ENCODE data around the gene NEXN. TPM values are rescaled to one million over a fixed set of nuclear protein-coding genes. Genes with fewer than 3 reads are reported as not detected.

The NEXN gene
- total and polyA plus RNA-seq, 11 donors, result 224 to 935 (median 370) TPM

GRCh38 chr1:77940921-77941570, 52.6 kb downstream of the NEXN start:
- Histone ChIP-seq H3K27ac (no peak overlapping the region), H3K4me3 (no peak overlapping the region), H3K27me3 (no peaks in the 10 kb centered on the region), H3K9me3 (no peaks in the 10 kb centered on the region), H3K4me1 (no peaks in the 10 kb centered on the region), H3K36me3 (peaks cover 0 to 100% (median 74%) of the 10 kb centered on the region in 9 donors)
- WGBS, 4 donors, result 94 to 97% (median 95%) methylated on average over 4 of the region's 4 CpGs
- no peak for TF ChIP-seq POLR2A (IDR thresholded peaks at IDR 0.05)
- TF ChIP-seq, protein P1, sequence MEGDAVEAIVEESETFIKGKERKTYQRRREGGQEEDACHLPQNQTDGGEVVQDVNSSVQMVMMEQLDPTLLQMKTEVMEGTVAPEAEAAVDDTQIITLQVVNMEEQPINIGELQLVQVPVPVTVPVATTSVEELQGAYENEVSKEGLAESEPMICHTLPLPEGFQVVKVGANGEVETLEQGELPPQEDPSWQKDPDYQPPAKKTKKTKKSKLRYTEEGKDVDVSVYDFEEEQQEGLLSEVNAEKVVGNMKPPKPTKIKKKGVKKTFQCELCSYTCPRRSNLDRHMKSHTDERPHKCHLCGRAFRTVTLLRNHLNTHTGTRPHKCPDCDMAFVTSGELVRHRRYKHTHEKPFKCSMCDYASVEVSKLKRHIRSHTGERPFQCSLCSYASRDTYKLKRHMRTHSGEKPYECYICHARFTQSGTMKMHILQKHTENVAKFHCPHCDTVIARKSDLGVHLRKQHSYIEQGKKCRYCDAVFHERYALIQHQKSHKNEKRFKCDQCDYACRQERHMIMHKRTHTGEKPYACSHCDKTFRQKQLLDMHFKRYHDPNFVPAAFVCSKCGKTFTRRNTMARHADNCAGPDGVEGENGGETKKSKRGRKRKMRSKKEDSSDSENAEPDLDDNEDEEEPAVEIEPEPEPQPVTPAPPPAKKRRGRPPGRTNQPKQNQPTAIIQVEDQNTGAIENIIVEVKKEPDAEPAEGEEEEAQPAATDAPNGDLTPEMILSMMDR (IDR thresholded peaks at IDR 0.05), result no peak
- DNase-seq (no peak), ATAC-seq (no peak)
- intact Hi-C loops (cut with DNase I), result loop anchor here in 1 of 10 donors (10.0 kb wide), 2 partner anchors 174 to 226 kb away; no protein-coding TSS in a partner anchor

GRCh38 chr1:77942400-77943140, 54.1 kb downstream of the NEXN start:
- WGBS, 4 donors, result 93 to 96% (median 95%) methylated on average over 4 of the region's 4 CpGs
- TF ChIP-seq, protein P1 (IDR thresholded peaks at IDR 0.05), result no peak
- no peak for TF ChIP-seq POLR2A (IDR thresholded peaks at IDR 0.05)
- Histone ChIP-seq H3K4me3 (no peak overlapping the region), H3K4me1 (no peaks in the 10 kb centered on the region), H3K27me3 (no peaks in the 10 kb centered on the region), H3K9me3 (no peaks in the 10 kb centered on the region), H3K27ac (no peak overlapping the region), H3K36me3 (peaks cover 0 to 100% (median 83%) of the 10 kb centered on the region in 9 donors)
- DNase-seq (no peak), ATAC-seq (no peak)
- intact Hi-C loops (cut with DNase I), result loop anchor here in 1 of 10 donors (10.0 kb wide), 2 partner anchors 172 to 228 kb away; no protein-coding TSS in a partner anchor

- Histone ChIP-seq H3K27ac (no peak overlapping the region), H3K36me3 (peaks cover 0 to 100% (median 96%) of the 10 kb centered on the region in 9 donors), H3K4me3 (no peak overlapping the region), H3K27me3 (no peaks in the 10 kb centered on the region), H3K4me1 (peaks cover 0 to 16% (median 9%) of the 10 kb centered on the region in 12 donors), H3K9me3 (no peaks in the 10 kb centered on the region)
- WGBS, 4 donors, result 77 to 83% (median 81%) methylated on average over 2 of the region's 2 CpGs
- DNase-seq, result no peak
- TF ChIP-seq, protein P1 (IDR thresholded peaks at IDR 0.05), result no peak
- TF ChIP-seq POLR2A (IDR thresholded peaks at IDR 0.05), result no peak
- ATAC-seq, result peak in 2 of 4 donors; percentile 1 to 9
- intact Hi-C loops (cut with DNase I), result loop anchor here in 1 of 10 donors (10.0 kb wide), 2 partner anchors 169 to 231 kb away; no protein-coding TSS in a partner anchor
Observed at GRCh38 chr1:77945345-77945744, 56.9 kb downstream of the NEXN start.

- no peak overlapping the region for H3K27ac ChIP-seq
- no peak overlapping the region for H3K4me3 ChIP-seq
- ATAC-seq (peak; percentile 38 to 78 (median 50)), DNase-seq (peak in 3 of 5 donors; percentile 24 to 33 (median 29))
- H3K36me3 ChIP-seq, result peaks cover 0 to 100% (median 98%) of the 10 kb centered on the region in 9 donors
- TF ChIP-seq, protein P1 (IDR thresholded peaks at IDR 0.05), result peak in 8 of 12 donors; percentile 5 to 43 (median 26)
- no peak for TF ChIP-seq POLR2A (IDR thresholded peaks at IDR 0.05)
- intact Hi-C loops (cut with DNase I), result loop anchor here in 1 of 10 donors (10.0 kb wide), 2 partner anchors 166 to 234 kb away; no protein-coding TSS in a partner anchor
- no peaks in the 10 kb centered on the region for H3K27me3 ChIP-seq
- peaks cover 0 to 20% (median 11%) of the 10 kb centered on the region in 12 donors for H3K4me1 ChIP-seq
- no peaks in the 10 kb centered on the region for H3K9me3 ChIP-seq
- WGBS, 4 donors, result 20 to 33% (median 27%) methylated on average over 2 of the region's 2 CpGs
Observed at GRCh38 chr1:77948841-77949424, 60.5 kb downstream of the NEXN start.

All from heart left ventricle (tissue), 16 donors.